Measurements from ENCODE around the gene MMP15. TPM values are rescaled to one million over a fixed set of nuclear protein-coding genes. Genes with fewer than 3 reads are reported as not detected.

The MMP15 gene
- total and polyA plus RNA-seq, 2 of the 13 experiments (the other 11 are each of a cell fraction or from before 2014, with no cell fraction given) = 35.2 to 44.9 TPM

DNA sequence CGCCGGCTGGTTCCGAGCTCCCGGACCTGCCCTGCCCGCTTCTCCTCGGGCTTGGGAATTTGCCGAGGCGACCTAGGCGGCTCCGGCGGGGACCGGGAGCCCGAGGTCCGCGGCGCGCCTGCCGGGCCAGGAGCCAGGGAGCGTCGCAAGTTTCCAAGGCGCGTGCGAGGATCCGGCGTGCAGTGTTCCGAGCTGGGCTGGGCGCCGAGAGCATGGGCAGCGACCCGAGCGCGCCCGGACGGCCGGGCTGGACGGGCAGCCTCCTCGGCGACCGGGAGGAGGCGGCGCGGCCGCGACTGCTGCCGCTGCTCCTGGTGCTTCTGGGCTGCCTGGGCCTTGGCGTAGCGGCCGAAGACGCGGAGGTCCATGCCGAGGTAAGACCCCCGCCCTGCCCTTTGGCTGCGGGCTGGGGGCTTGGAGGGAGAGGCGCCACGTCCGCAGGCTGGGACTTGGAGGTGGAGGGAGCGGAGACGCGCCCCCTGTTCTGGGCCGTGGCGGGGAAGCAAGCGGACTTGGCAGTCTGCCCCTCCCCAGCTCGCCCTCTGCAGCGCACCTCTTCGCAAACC is 668 bp downstream of the MMP15 start (continued):
- TF ChIP-seq ZNF609 (CRISPR knock-in tag; IDR thresholded peaks at IDR 0.05; ENCODE audit: borderline replicate concordance) = peak; percentile 22; the same call in 1 of the 2 replicates
- TF ChIP-seq ZNF619 (CRISPR knock-in tag; IDR thresholded peaks at IDR 0.05) = 0 out of 2 replicates have a peak, but pooled peaks have one; percentile 50
- TF ChIP-seq JUNB (CRISPR knock-in tag; IDR thresholded peaks at IDR 0.05; ENCODE audit: borderline replicate concordance) = no peak
- TF ChIP-seq MTA3 (CRISPR knock-in tag; IDR thresholded peaks at IDR 0.05) = no peak
- TF ChIP-seq SAFB2 (CRISPR knock-in tag; IDR thresholded peaks at IDR 0.05; ENCODE audit: borderline replicate concordance, low read depth) = no peak
- peak; percentile 5; the same call in 1 of the 2 replicates for TF ChIP-seq KAT2B (IDR thresholded peaks at IDR 0.05; ENCODE audit: borderline replicate concordance, low read depth, low read length)
- TF ChIP-seq, protein P1, sequence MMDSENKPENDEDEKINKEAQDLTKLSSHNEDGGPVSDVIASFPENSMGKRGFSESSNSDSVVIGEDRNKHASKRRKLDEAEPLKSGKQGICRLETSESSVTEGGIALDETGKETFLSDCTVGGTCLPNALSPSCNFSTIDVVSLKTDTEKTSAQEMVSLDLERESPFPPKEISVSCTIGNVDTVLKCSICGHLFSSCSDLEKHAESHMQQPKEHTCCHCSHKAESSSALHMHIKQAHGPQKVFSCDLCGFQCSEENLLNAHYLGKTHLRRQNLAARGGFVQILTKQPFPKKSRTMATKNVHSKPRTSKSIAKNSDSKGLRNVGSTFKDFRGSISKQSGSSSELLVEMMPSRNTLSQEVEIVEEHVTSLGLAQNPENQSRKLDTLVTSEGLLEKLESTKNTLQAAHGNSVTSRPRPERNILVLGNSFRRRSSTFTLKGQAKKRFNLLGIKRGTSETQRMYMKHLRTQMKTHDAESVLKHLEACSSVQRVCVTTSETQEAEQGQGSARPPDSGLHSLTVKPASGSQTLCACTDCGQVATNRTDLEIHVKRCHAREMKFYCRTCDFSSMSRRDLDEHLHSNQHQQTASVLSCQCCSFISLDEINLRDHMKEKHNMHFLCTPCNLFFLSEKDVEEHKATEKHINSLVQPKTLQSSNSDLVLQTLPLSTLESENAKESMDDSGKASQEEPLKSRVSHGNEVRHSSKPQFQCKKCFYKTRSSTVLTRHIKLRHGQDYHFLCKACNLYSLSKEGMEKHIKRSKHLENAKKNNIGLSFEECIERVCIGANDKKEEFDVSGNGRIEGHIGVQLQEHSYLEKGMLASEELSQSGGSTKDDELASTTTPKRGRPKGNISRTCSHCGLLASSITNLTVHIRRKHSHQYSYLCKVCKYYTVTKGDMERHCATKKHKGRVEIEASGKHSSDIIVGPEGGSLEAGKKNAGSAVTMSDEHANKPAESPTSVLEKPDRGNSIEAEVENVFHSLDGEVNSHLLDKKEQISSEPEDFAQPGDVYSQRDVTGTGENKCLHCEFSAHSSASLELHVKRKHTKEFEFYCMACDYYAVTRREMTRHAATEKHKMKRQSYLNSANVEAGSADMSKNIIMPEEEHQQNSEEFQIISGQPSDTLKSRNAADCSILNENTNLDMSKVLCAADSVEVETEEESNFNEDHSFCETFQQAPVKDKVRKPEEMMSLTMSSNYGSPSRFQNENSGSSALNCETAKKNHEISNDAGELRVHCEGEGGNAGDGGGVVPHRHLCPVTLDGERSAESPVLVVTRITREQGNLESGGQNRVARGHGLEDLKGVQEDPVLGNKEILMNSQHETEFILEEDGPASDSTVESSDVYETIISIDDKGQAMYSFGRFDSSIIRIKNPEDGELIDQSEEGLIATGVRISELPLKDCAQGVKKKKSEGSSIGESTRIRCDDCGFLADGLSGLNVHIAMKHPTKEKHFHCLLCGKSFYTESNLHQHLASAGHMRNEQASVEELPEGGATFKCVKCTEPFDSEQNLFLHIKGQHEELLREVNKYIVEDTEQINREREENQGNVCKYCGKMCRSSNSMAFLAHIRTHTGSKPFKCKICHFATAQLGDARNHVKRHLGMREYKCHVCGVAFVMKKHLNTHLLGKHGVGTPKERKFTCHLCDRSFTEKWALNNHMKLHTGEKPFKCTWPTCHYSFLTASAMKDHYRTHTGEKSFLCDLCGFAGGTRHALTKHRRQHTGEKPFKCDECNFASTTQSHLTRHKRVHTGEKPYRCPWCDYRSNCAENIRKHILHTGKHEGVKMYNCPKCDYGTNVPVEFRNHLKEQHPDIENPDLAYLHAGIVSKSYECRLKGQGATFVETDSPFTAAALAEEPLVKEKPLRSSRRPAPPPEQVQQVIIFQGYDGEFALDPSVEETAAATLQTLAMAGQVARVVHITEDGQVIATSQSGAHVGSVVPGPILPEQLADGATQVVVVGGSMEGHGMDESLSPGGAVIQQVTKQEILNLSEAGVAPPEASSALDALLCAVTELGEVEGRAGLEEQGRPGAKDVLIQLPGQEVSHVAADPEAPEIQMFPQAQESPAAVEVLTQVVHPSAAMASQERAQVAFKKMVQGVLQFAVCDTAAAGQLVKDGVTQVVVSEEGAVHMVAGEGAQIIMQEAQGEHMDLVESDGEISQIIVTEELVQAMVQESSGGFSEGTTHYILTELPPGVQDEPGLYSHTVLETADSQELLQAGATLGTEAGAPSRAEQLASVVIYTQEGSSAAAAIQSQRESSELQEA (CRISPR knock-in tag; IDR thresholded peaks at IDR 0.05; ENCODE audit: not compliant biosample characterization) = peak; percentile 3
- TF ChIP-seq TBX3 (IDR thresholded peaks at IDR 0.05; ENCODE audit: borderline replicate concordance) = no peak
- peak; percentile 26; the same call in 1 of the 2 replicates for TF ChIP-seq TGIF2 (CRISPR knock-in tag; IDR thresholded peaks at IDR 0.05)
- TF ChIP-seq RFX5 (IDR thresholded peaks at IDR 0.05; ENCODE audit: low read depth, low read length) = no peak
- TF ChIP-seq ZFP90 (CRISPR knock-in tag; IDR thresholded peaks at IDR 0.05; ENCODE audit: borderline replicate concordance) = no peak
- TF ChIP-seq ZNF703 (CRISPR knock-in tag; IDR thresholded peaks at IDR 0.05; ENCODE audit: borderline replicate concordance) = 0 out of 2 replicates have a peak, but pooled peaks have one; percentile 14
- no peak; the same call in 1 of the 2 replicates for TF ChIP-seq SALL1 (CRISPR knock-in tag; IDR thresholded peaks at IDR 0.05)
- peak; percentile 39; the same call in 1 of the 2 replicates for TF ChIP-seq CHCHD3 (CRISPR knock-in tag; IDR thresholded peaks at IDR 0.05)
- no peak for TF ChIP-seq SETDB1 (CRISPR knock-in tag; IDR thresholded peaks at IDR 0.05; ENCODE audit: borderline replicate concordance)

Measured in HepG2 (cell line).